ENCODE data around the gene RHNO1.

DNA sequence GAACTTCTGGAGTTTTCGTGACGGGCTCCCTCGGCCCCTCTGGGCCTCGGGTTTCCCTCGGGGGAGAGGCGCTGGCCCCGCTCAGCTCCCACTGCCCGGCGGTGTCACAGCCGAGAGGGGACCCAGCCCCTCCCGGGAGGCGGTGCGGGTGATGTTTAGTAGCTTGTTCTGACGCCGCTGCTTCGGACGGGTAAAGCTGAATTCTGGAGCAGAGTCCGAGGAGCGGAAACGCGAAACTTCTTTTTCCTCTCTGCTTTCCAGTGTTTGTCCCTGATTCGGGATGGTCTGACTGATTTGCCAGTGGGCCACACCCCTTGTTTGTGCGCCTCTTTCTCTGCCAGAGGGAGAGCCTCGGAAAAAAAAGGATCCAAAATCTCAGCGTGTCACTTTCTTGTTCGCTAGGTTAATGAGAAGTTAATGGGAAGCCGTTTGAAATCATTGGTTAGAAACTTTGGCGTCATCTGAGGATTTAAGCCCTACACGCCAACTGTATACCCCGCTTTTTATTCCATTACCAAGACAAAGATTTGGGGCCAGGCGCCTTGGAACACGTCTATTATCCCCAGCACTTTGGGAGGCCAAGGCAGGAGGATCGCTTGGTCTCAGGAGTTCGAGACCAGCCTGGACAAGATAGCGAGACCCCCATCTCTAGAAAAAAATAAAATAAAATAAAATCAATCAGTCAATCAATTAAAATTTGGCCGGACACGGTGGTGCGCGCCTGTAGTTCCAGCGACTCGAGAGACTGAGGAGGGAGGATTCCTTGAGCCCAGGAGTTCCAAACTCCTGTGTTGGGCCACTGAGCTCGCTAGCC lies 14.4 kb downstream of the RHNO1 start:
- TF ChIP-seq, protein P1, sequence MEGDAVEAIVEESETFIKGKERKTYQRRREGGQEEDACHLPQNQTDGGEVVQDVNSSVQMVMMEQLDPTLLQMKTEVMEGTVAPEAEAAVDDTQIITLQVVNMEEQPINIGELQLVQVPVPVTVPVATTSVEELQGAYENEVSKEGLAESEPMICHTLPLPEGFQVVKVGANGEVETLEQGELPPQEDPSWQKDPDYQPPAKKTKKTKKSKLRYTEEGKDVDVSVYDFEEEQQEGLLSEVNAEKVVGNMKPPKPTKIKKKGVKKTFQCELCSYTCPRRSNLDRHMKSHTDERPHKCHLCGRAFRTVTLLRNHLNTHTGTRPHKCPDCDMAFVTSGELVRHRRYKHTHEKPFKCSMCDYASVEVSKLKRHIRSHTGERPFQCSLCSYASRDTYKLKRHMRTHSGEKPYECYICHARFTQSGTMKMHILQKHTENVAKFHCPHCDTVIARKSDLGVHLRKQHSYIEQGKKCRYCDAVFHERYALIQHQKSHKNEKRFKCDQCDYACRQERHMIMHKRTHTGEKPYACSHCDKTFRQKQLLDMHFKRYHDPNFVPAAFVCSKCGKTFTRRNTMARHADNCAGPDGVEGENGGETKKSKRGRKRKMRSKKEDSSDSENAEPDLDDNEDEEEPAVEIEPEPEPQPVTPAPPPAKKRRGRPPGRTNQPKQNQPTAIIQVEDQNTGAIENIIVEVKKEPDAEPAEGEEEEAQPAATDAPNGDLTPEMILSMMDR (conservative IDR thresholded peaks at IDR 0.05; ENCODE audit: low read depth, low read length), result no peak
- no peak for TF ChIP-seq EZH2 (IDR thresholded peaks at IDR 0.05; ENCODE audit: low read length, unreplicated experiment)
- TF ChIP-seq EZH2phosphoT487 (IDR thresholded peaks at IDR 0.05; ENCODE audit: borderline replicate concordance, low read length), result no peak
